GM23338 (cell line): Measurements from ENCODE around the gene ELFN2. TPM values are rescaled to one million over a fixed set of nuclear protein-coding genes. Genes with fewer than 3 reads are reported as not detected.

ENCODE experiments used
- ATAC-seq: fragments of 200-7000 bp; cut with Tn5 transposase; 3 replicates; pipeline ENCODE4 v1.9.1; 2020
- DNase-seq: peaks from one replicate; pipeline ENCODE4 v3.0.0-alpha.2; 2015; ENCODE audit warnings: low spot score
- H2AFZ ChIP-seq: fragments of 200-600 bp; sonication (generic); 2 replicates; pipeline ENCODE4 v1.8.0; 2016; ENCODE audit warnings: antibody characterized with exemption, mild to moderate bottlenecking, moderate library complexity
- H3F3A ChIP-seq: fragments of 200-600 bp; sonication (generic); replicated peaks from 2 replicates; pipeline ENCODE4 v1.8.0; 2017; ENCODE audit warnings: antibody characterized with exemption, mixed run types, low read depth
- H3K27ac ChIP-seq: fragments of 200-600 bp; sonication (generic); 2 replicates; pipeline ENCODE4 v1.6.1; 2016; ENCODE audit warnings: low read depth
- H3K27me3 ChIP-seq: fragments of 200-600 bp; sonication (generic); 2 replicates; pipeline ENCODE4 v1.8.0; 2016; ENCODE audit warnings: mild to moderate bottlenecking, mixed run types, moderate library complexity; ENCODE audit not compliant: insufficient read depth
- H3K36me3 ChIP-seq: fragments of 200-600 bp; sonication (generic); 2 replicates; pipeline ENCODE4 v1.8.0; 2016; ENCODE audit warnings: mild to moderate bottlenecking; ENCODE audit not compliant: insufficient read depth
- H3K4me1 ChIP-seq: fragments of 200-600 bp; sonication (generic); 2 replicates; pipeline ENCODE4 v1.8.0; 2016; ENCODE audit warnings: mild to moderate bottlenecking, moderate library complexity; ENCODE audit not compliant: insufficient read depth
- H3K4me2 ChIP-seq: fragments of 200-600 bp; sonication (generic); 2 replicates; pipeline ENCODE4 v1.7.1; 2017; ENCODE audit warnings: mixed run types
- H3K4me3 ChIP-seq: fragments of 200-600 bp; sonication (generic); 2 replicates; pipeline ENCODE4 v1.6.1; 2016; ENCODE audit warnings: mixed run types
- H3K79me2 ChIP-seq: fragments of 200-600 bp; sonication (generic); replicated peaks from 2 replicates; pipeline ENCODE4 v1.8.0; 2017; ENCODE audit warnings: mild to moderate bottlenecking; ENCODE audit not compliant: insufficient read depth
- H3K9me2 ChIP-seq: fragments of 200-600 bp; sonication (generic); 2 replicates; pipeline ENCODE4 v1.8.0; 2017; ENCODE audit not compliant: insufficient read depth
- H4K20me1 ChIP-seq: fragments of 200-600 bp; sonication (generic); replicated peaks from 2 replicates; pipeline ENCODE4 v1.8.0; 2017; ENCODE audit warnings: mild to moderate bottlenecking; ENCODE audit not compliant: insufficient read depth
- H3K27ac Mint-ChIP-seq: 2 replicates; pipeline ENCODE4 v1.8.0; 2020; ENCODE audit warnings: inconsistent platforms, mild to moderate bottlenecking, moderate library complexity, mixed read lengths
- H3K27me3 Mint-ChIP-seq: 3 replicates; pipeline ENCODE4 v1.8.0; 2022; ENCODE audit warnings: low read depth, mild to moderate bottlenecking, moderate library complexity, mixed read lengths, inconsistent platforms; ENCODE audit not compliant: insufficient read depth, poor library complexity
- H3K36me3 Mint-ChIP-seq: 3 replicates; pipeline ENCODE4 v1.8.0; 2021; ENCODE audit warnings: low read depth, mild to moderate bottlenecking, inconsistent platforms, moderate library complexity, mixed read lengths
- H3K4me1 Mint-ChIP-seq: 3 replicates; pipeline ENCODE4 v1.8.0; 2020; ENCODE audit warnings: mild to moderate bottlenecking, inconsistent platforms, mixed read lengths
- H3K4me3 Mint-ChIP-seq: 3 replicates; pipeline ENCODE4 v1.8.0; 2021; ENCODE audit warnings: moderate library complexity, mild to moderate bottlenecking, inconsistent platforms, mixed read lengths
- H3K9me3 Mint-ChIP-seq: 3 replicates; pipeline ENCODE4 v1.8.0; 2020; ENCODE audit warnings: moderate library complexity, mild to moderate bottlenecking, inconsistent platforms, mixed read lengths
- CREB1 ChIP-seq: fragments of 250-450 bp; sonication (Bioruptor Pico); IDR thresholded peaks from 2 replicates; pipeline ENCODE4 v1.5.0; 2020; ENCODE audit warnings: low read depth, mild to moderate bottlenecking, moderate library complexity
- EZH2 ChIP-seq: fragments of 200-600 bp; sonication (generic); IDR thresholded peaks from one replicate; pipeline ENCODE4 v1.8.0; 2017; ENCODE audit warnings: antibody characterized with exemption, mild to moderate bottlenecking, low read depth; ENCODE audit not compliant: unreplicated experiment
- EZH2phosphoT487 ChIP-seq: fragments of 200-600 bp; sonication (generic); IDR thresholded peaks from one replicate; pipeline ENCODE4 v1.8.1; 2018; ENCODE audit warnings: antibody characterized with exemption; ENCODE audit not compliant: unreplicated experiment
- JUNB ChIP-seq: IDR thresholded peaks from one replicate; pipeline ENCODE4 v1.6.1; 2016; ENCODE audit warnings: antibody characterized with exemption; ENCODE audit not compliant: unreplicated experiment
- NANOG ChIP-seq: IDR thresholded peaks from 2 replicates; pipeline ENCODE4 v1.6.1; 2016; ENCODE audit warnings: antibody characterized with exemption, borderline replicate concordance
- POLR2AphosphoS5 ChIP-seq: IDR thresholded peaks from 2 replicates; pipeline ENCODE4 v1.6.1; 2016; ENCODE audit warnings: antibody characterized with exemption, low read depth
- REST ChIP-seq: IDR thresholded peaks from one replicate; pipeline ENCODE4 v1.6.1; 2018; ENCODE audit warnings: antibody characterized with exemption; ENCODE audit not compliant: unreplicated experiment
- STAT1 ChIP-seq: IDR thresholded peaks from one replicate; pipeline ENCODE4 v1.6.1; 2016; ENCODE audit warnings: antibody characterized with exemption; ENCODE audit not compliant: unreplicated experiment
- ZNF114 ChIP-seq: fragments of 250-450 bp; sonication (Bioruptor Pico); IDR thresholded peaks from 2 replicates; pipeline ENCODE4 v1.5.0; 2020; ENCODE audit warnings: mild to moderate bottlenecking, moderate library complexity
- ZNF331 ChIP-seq: fragments of 250-450 bp; sonication (Bioruptor Pico); IDR thresholded peaks from 2 replicates; pipeline ENCODE4 v1.5.0; 2020; ENCODE audit warnings: low read depth, mild to moderate bottlenecking, moderate library complexity
- ZNF462 ChIP-seq: fragments of 250-450 bp; sonication (Bioruptor Pico); IDR thresholded peaks from 2 replicates; pipeline ENCODE4 v1.5.0; 2020; ENCODE audit warnings: mild to moderate bottlenecking, moderate library complexity
- polyA plus RNA-seq: library from polyadenylated mRNA; unstranded; fragments of >200 nt; fragmentation: Nextera tagmentation; extraction: Ambion mirVana; gene quantifications from 2 replicates; pipeline ENCODE4 v1.2.1, GENCODE V29; 2016
- total RNA-seq: library from RNA; depleted of rRNA; stranded (reverse); fragments of >200 nt; shearing (Covaris generic); gene quantifications from 2 replicates; pipeline ENCODE4 v1.2.3, GENCODE V29; 2014
- TF ChIP-seq, protein P1 (sequence below), 2 experiments: fragments of 200-600 bp in 1 of 2; sonication (generic) in 1 of 2; conservative IDR thresholded peaks; 2 replicates each; pipeline versions ENCODE4 v1.5.1 to v1.6.1; 2016 to 2017; ENCODE audit warnings: antibody characterized with exemption in 2 of 2, low read depth in 2 of 2, mild to moderate bottlenecking in 2 of 2, moderate library complexity in 1 of 2
- TF ChIP-seq, protein P2 (sequence below): IDR thresholded peaks from 2 replicates; pipeline ENCODE4 v1.6.1; 2016; ENCODE audit warnings: antibody characterized with exemption

Gene ELFN2
- total and polyA plus RNA-seq, 2 experiments from 2014 or later: 0.18 to 0.35 TPM

- Histone ChIP-seq H3K4me2 (no peak overlapping the region), H4K20me1 (no peaks in the 10 kb centered on the region), H3K9me2 (no peaks in the 10 kb centered on the region), H3F3A (no peaks in the 10 kb centered on the region), H3K4me3 (no peak overlapping the region), H3K4me1 (no peaks in the 10 kb centered on the region), H3K27ac (no peak overlapping the region), H3K36me3 (no peaks in the 10 kb centered on the region), H3K79me2 (no peaks in the 10 kb centered on the region), H3K27me3 (no peaks in the 10 kb centered on the region), H2AFZ (no peak overlapping the region)
- ATAC-seq (peak; percentile 21), DNase-seq (no peak)
- TF ChIP-seq ZNF114 (CRISPR knock-in tag) (no peak), REST (no peak), JUNB (no peak), STAT1 (no peak), NANOG (no peak), CREB1 (CRISPR knock-in tag) (no peak), EZH2 (no peak), EZH2phosphoT487 (no peak), ZNF462 (CRISPR knock-in tag) (no peak), ZNF331 (CRISPR knock-in tag) (no peak), POLR2AphosphoS5 (no peak)
- TF ChIP-seq, protein P1, sequence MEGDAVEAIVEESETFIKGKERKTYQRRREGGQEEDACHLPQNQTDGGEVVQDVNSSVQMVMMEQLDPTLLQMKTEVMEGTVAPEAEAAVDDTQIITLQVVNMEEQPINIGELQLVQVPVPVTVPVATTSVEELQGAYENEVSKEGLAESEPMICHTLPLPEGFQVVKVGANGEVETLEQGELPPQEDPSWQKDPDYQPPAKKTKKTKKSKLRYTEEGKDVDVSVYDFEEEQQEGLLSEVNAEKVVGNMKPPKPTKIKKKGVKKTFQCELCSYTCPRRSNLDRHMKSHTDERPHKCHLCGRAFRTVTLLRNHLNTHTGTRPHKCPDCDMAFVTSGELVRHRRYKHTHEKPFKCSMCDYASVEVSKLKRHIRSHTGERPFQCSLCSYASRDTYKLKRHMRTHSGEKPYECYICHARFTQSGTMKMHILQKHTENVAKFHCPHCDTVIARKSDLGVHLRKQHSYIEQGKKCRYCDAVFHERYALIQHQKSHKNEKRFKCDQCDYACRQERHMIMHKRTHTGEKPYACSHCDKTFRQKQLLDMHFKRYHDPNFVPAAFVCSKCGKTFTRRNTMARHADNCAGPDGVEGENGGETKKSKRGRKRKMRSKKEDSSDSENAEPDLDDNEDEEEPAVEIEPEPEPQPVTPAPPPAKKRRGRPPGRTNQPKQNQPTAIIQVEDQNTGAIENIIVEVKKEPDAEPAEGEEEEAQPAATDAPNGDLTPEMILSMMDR (conservative IDR thresholded peaks at IDR 0.05; ENCODE audit: low read depth in 2 of 2): no peak
- TF ChIP-seq, protein P2, sequence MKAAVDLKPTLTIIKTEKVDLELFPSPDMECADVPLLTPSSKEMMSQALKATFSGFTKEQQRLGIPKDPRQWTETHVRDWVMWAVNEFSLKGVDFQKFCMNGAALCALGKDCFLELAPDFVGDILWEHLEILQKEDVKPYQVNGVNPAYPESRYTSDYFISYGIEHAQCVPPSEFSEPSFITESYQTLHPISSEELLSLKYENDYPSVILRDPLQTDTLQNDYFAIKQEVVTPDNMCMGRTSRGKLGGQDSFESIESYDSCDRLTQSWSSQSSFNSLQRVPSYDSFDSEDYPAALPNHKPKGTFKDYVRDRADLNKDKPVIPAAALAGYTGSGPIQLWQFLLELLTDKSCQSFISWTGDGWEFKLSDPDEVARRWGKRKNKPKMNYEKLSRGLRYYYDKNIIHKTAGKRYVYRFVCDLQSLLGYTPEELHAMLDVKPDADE: no peak
- Mint-ChIP-seq H3K36me3 (no peaks in the 10 kb centered on the region), H3K9me3 (no peaks in the 10 kb centered on the region), H3K27ac (0 out of 2 replicates have a peak overlapping the region, but pooled peaks have one; percentile 35), H3K27me3 (peaks cover 6% of the 10 kb centered on the region), H3K4me1 (peaks cover 9% of the 10 kb centered on the region), H3K4me3 (no peak overlapping the region)
Measured at GRCh38 chr22:37394341-37394740, 32.9 kb downstream of the ELFN2 start.
